HG03558 (cell line): ENCODE measurements around the gene CEP126.

Source experiments
- ATAC-seq: cut with Tn5 transposase; IDR thresholded peaks from one replicate; pipeline ENCODE4 v1.9.1; 2021; ENCODE audit warnings: moderate number of reproducible peaks; ENCODE audit not compliant: unreplicated experiment; ENCODE audit errors: extremely low read depth

CEP126 gene, protein sequence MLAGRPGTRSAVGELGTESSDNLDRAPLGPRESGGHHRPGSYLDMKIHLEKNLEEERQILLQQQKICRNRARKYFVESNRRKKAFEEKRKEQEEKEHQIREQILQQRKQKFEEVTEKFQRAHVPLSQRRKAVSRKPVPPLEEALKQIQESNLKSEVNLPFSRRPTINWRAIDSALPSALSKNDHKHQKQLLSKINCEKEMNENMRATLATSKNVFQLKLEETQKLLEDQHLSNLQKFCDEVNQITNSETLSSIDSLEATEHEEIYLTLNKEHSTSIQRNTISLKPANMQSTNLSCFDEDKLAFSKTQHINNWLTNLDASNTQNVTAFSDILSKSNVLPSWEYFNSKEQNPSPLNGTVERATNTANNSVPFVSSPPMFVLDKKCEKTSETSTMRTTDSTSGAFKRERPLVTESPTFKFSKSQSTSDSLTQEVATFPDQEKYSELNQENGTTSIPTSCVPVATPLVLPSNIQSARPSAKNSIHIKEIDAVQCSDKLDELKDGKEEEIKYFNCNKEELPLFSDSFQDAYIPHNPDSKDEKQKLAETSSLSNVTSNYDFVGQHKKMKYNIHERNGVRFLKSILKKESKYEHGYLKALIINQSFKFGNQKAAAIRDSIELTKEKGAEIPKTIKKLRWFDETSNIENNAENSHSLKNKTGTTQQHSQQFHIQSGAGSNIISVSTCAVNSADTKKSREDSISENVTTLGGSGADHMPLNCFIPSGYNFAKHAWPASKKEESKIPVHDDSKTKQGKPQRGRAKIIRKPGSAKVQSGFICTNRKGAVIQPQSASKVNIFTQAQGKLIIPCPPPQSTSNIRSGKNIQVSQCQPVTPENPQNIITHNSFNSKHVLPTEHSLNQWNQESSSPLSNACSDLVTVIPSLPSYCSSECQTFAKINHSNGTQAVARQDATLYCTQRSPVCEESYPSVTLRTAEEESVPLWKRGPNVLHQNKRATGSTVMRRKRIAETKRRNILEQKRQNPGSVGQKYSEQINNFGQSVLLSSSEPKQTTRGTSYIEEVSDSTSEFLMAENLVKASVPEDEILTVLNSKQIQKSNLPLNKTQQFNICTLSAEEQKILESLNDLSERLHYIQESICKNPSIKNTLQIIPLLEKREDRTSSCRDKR

GRCh38 chr11:101914738-101915426 is at the start of gene CEP126:
Gene CEP126, plus strand, starts transcription at chr11:101915010. Its CDS starts 275 bp downstream, at chr11:101915285.
- ATAC-seq, result peak; percentile 98

- ATAC-seq, result no peak
These were observed 48.0 kb upstream of the CEP126 start for GRCh38 chr11:101866619-101867491.

GRCh38 chr11:101867951-101868350 is 46.9 kb upstream of the CEP126 start:
- no peak for ATAC-seq

DNA sequence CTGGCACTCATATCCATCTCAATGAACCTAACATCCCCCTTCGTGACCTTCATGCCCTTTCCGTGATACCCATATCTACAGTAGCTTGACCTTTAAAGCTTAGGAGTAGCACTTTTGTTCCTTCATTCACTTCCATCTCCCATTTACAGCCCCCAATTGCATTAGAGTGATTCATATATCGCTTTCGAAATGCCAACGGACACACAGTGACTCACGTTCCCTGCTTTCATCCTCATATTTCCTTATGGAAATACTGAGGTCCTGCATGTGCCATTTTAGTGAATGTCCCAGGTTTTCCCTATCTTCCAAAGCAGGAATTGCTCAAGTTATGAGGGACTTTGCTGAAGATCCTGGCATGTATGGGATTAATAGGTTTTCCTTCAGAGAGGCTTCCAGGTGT is 44.3 kb upstream of the CEP126 start:
- ATAC-seq, result no peak

- no peak for ATAC-seq
These were observed 42.5 kb upstream of the CEP126 start for GRCh38 chr11:101872171-101872882.

DNA sequence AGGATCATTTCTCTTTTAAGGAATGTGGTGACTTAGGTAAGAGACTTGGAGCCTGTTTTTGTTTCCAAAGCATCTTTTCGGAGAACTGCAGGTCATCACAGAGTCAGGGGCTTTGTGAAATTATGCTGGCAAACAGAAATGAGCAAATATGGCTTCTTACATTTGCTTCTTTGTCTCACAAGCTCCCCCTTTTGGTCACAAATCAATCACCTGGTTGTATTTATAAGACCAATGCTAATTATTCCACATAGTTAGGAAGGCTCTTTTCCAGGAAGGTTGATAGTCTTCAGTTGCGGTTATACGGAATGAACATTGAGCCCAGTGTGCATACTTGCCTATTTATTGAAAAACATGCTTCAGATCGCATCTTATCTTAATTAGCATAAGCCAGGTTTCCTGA is 34.6 kb upstream of the CEP126 start:
- no peak for ATAC-seq

DNA sequence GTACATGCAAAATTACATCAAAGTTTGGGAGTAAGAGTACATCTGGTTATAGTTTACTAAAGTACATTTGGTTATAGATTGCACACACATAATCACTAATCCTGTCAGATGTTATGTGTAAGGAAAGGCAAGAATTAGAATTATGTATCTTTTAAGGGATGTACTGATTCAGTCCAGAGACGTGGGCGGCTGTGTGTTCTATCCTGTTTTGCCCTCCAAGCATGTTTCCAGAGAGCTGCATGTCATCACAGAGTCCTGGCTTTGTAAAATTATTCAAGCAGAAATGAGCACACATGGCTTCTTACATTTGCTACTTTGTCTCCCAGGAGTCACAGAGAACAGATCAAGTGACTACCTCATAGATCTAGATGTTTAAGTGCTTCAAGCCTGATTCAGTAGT is 33.2 kb upstream of the CEP126 start:
- ATAC-seq, result no peak

DNA sequence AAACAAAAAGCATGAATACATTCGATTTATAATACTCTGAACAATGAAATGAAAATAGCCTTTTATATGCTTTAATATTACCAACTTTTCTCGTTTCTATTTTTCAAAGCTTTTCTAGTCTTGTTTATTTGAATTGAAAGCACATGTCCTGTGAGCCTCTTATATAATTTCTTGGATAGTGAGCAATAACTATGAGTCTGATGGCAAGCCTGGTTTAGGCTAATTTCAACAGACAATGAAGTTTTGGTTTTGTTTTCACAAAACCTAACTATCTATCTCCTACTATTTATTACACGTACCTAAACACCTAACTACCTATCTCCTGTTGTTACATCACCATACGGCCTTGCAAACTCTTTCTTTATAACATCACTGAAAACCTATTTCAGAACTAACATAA is 29.2 kb upstream of the CEP126 start:
- ATAC-seq, result no peak

DNA sequence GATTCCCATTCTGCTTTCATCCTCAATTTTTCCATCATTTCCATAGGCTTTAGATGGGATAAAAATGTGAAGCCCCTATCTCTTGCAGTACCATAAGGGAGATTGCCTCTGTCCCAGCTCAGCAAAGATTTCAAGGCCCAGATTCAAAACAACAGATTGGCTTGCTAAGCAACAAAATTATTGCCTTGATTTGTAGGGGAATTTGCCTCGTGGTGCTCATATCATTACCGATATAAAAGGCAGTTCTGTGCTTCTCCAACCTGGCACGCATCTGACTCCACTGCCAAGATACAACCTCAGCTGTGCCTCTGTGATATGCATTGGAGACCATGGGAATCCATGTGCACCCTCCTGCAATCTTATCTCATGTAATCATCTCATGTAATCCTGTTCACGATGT is 25.0 kb upstream of the CEP126 start:
- no peak for ATAC-seq

GRCh38 chr11:101894505-101894904 is 20.3 kb upstream of the CEP126 start:
- no peak for ATAC-seq

GRCh38 chr11:101907815-101908214 is 7.0 kb upstream of the CEP126 start:
- no peak for ATAC-seq

DNA sequence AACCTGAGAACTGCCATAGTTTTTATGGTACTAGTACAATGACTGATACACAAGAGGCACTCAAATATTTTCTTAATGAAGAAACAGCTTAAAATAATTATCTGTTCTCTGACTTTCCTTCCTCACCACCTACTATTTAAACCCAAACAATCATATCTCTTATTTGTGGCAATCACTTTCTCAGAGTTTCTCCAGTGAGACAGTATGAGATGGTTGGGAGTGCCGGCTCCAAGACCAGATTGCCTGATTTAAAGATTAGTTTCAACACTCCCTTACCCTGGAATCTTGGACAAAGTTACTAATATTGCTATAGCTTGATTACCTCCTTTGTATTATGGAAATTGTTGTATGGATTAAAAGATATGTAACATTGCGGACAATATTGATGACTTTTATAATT is 5.7 kb upstream of the CEP126 start:
- ATAC-seq, result no peak

- ATAC-seq, result no peak
These were observed 2.0 kb upstream of the CEP126 start for GRCh38 chr11:101912823-101913284.

- no peak for ATAC-seq
These were observed 1.2 kb upstream of the CEP126 start for GRCh38 chr11:101913656-101914055.

GRCh38 chr11:101914341-101914737 is 471 bp upstream of the CEP126 start:
- ATAC-seq, result no peak

DNA sequence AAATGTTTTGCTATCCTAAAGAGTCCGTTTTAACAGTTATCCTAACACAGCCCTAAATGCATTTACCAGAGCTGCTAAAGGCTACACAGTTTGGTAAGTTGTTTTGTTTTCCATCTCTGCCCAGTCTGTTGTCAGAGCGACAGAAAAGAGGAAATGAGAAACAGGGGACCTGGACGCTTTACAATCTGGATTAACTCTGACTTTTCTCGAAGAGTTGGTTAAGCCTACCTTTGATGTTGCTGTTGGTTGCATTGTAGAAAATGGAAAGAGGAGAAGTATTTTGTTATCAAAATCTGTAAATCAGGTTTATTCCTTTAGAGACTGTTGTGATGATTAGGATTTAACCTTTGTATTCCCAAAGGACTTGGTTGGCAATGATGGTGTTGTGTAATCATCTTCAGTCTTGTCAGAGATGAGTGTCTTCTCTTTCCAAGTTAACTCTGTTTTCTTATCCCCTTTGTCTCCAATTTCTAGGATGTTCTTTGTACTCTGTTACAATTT is 1.0 kb downstream of the CEP126 start:
- ATAC-seq, result peak; percentile 35

GRCh38 chr11:101916422-101916821 is 1.6 kb downstream of the CEP126 start, which contains the start of gene ANGPTL5:
Gene ANGPTL5, minus strand, starts transcription at chr11:101916522. Its CDS starts 8,613 bp downstream, at chr11:101907909.
- ATAC-seq, result no peak

- no peak for ATAC-seq
These were observed 2.4 kb downstream of the CEP126 start for GRCh38 chr11:101917226-101917625.
